KG1 (cell line): ENCODE data around the gene ECM2.
"Not testable (repeated sequence)": the region's sequence is repeated elsewhere in the genome, so short reads cannot be mapped to it uniquely, and the experiment has no call there.

Experiments used
- DNase-seq: peaks from one replicate; lab custom pipeline; 2025; lab: John Stamatoyannopoulos, UW

The ECM2 gene

GRCh38 chr9:92535940-92536850, at the start of gene ECM2:
ECM2 (minus strand) TSS chr9:92535990; CDS start chr9:92522866, 13,124 bp downstream.
- no peak for DNase-seq

GRCh38 chr9:92576175-92576574, 40.4 kb upstream of the ECM2 start:
- no peak for DNase-seq

- DNase-seq = not testable (repeated sequence)
These were observed 37.8 kb upstream of the ECM2 start for GRCh38 chr9:92573612-92574011.

- DNase-seq = not testable (repeated sequence)
These were observed 36.1 kb upstream of the ECM2 start for GRCh38 chr9:92571871-92572270.

- no peak for DNase-seq
These were observed 29.2 kb upstream of the ECM2 start for GRCh38 chr9:92564982-92565381.

GRCh38 chr9:92564504-92564903, 28.7 kb upstream of the ECM2 start:
- no peak for DNase-seq

- no peak for DNase-seq
These were observed 27.6 kb upstream of the ECM2 start for GRCh38 chr9:92563116-92564100.

- no peak for DNase-seq
These were observed 26.7 kb upstream of the ECM2 start for GRCh38 chr9:92562461-92562967.

- no peak for DNase-seq
These were observed 25.9 kb upstream of the ECM2 start for GRCh38 chr9:92561374-92562330.

GRCh38 chr9:92558612-92559374, 23.0 kb upstream of the ECM2 start:
- no peak for DNase-seq

GRCh38 chr9:92550765-92551164, 15.0 kb upstream of the ECM2 start:
- DNase-seq = no peak

GRCh38 chr9:92547356-92547755, 11.6 kb upstream of the ECM2 start:
- DNase-seq = no peak

GRCh38 chr9:92545002-92545510, 9.3 kb upstream of the ECM2 start:
- DNase-seq = no peak

GRCh38 chr9:92543972-92544371, 8.2 kb upstream of the ECM2 start:
- no peak for DNase-seq

GRCh38 chr9:92538541-92538940, 2.8 kb upstream of the ECM2 start:
- DNase-seq = no peak

- DNase-seq = no peak
These were observed 1.1 kb downstream of the ECM2 start for GRCh38 chr9:92534674-92535073.

- no peak for DNase-seq
These were observed 1.6 kb downstream of the ECM2 start for GRCh38 chr9:92534204-92534603.

- DNase-seq = no peak
These were observed 4.9 kb downstream of the ECM2 start for GRCh38 chr9:92530893-92531292.

- no peak for DNase-seq
These were observed 6.7 kb downstream of the ECM2 start for GRCh38 chr9:92529124-92529523.

GRCh38 chr9:92528522-92528849, 7.3 kb downstream of the ECM2 start:
- no peak for DNase-seq
